Neutrophil (primary cell): ENCODE data around the gene SLC4A1.
A peak's percentile ranks its signal among the peaks of the same experiment; 100 is the strongest.

ENCODE experiments used
- H3K27ac ChIP-seq: fragments of 200-600 bp; sonication (generic); 2 replicates; pipeline ENCODE4 v1.5.1; 2016; ENCODE audit warnings: mild to moderate bottlenecking, moderate library complexity
- H3K27me3 ChIP-seq: fragments of 200-600 bp; sonication (generic); 2 replicates; pipeline ENCODE4 v1.6.0; 2016; ENCODE audit warnings: mild to moderate bottlenecking
- H3K36me3 ChIP-seq: fragments of 200-600 bp; sonication (generic); 2 replicates; pipeline ENCODE4 v1.5.1; 2017
- H3K4me1 ChIP-seq, 2 experiments: fragments of 200-600 bp in 1 of 2; sonication (generic) in 1 of 2; 1 replicate in 1 of 2; 2 replicates in 1 of 2; pipeline versions ENCODE4 v1.5.1 to v1.6.1; 2013 to 2016; ENCODE audit warnings: low read depth in 1 of 2, low read length in 1 of 2, mild to moderate bottlenecking in 1 of 2, moderate library complexity in 1 of 2; ENCODE audit not compliant: control insufficient read depth in 1 of 2, insufficient read depth in 1 of 2
- H3K4me3 ChIP-seq, 2 experiments: fragments of 200-600 bp in 1 of 2; sonication (generic) in 1 of 2; 1 replicate in 1 of 2; 2 replicates in 1 of 2; pipeline ENCODE4 v1.5.1; 2013 to 2016; ENCODE audit warnings: low read depth in 1 of 2, low read length in 1 of 2, mild to moderate bottlenecking in 1 of 2, moderate library complexity in 1 of 2
- H3K9me3 ChIP-seq: fragments of 200-600 bp; sonication (generic); 2 replicates; pipeline ENCODE4 v1.5.1; 2016
- CTCF ChIP-seq: fragments of 200-600 bp; sonication (generic); IDR thresholded peaks from 2 replicates; pipeline ENCODE4 v1.5.1; 2016; ENCODE audit warnings: antibody characterized with exemption

Gene SLC4A1

GRCh38 chr17:44210342-44211192 lies 57.4 kb downstream of the SLC4A1 start:
- peak; percentile 99 for TF ChIP-seq CTCF
- peaks cover 98% of the 10 kb centered on the region for H3K36me3 ChIP-seq
- H3K4me1 ChIP-seq: peaks cover 19% of the 10 kb centered on the region in 2 experiments
- no peaks in the 10 kb centered on the region for H3K27me3 ChIP-seq
- H3K27ac ChIP-seq: peak overlapping the region; percentile 65
- H3K9me3 ChIP-seq: no peaks in the 10 kb centered on the region
- peak overlapping the region in 1 of 2 experiments; percentile 35 for H3K4me3 ChIP-seq

- Histone ChIP-seq H3K4me3 (peak overlapping the region in 1 of 2 experiments; percentile 35), H3K27ac (peak overlapping the region; percentile 65), H3K36me3 (peaks cover 91% of the 10 kb centered on the region), H3K9me3 (no peaks in the 10 kb centered on the region), H3K4me1 (peaks cover 19% of the 10 kb centered on the region in 2 experiments), H3K27me3 (no peaks in the 10 kb centered on the region)
- no peak for TF ChIP-seq CTCF
These were observed 58.1 kb downstream of the SLC4A1 start for GRCh38 chr17:44209786-44210341.

- no peak for TF ChIP-seq CTCF
- Histone ChIP-seq H3K4me1 (peaks cover 32 to 36% of the 10 kb centered on the region in 2 experiments), H3K4me3 (no peak overlapping the region), H3K27me3 (no peaks in the 10 kb centered on the region), H3K36me3 (peaks cover 70% of the 10 kb centered on the region), H3K27ac (no peak overlapping the region), H3K9me3 (no peaks in the 10 kb centered on the region)
These were observed 60.2 kb downstream of the SLC4A1 start for GRCh38 chr17:44207743-44208142.

- Histone ChIP-seq H3K4me1 (peaks cover 32 to 36% of the 10 kb centered on the region in 2 experiments), H3K9me3 (no peaks in the 10 kb centered on the region), H3K27ac (no peak overlapping the region), H3K36me3 (peaks cover 66% of the 10 kb centered on the region), H3K27me3 (no peaks in the 10 kb centered on the region), H3K4me3 (no peak overlapping the region)
- no peak for TF ChIP-seq CTCF
These were observed 60.6 kb downstream of the SLC4A1 start for GRCh38 chr17:44207319-44207718.

GRCh38 chr17:44206825-44207155 lies 61.1 kb downstream of the SLC4A1 start:
- Histone ChIP-seq H3K4me3 (no peak overlapping the region), H3K36me3 (peaks cover 61% of the 10 kb centered on the region), H3K9me3 (no peaks in the 10 kb centered on the region), H3K27me3 (no peaks in the 10 kb centered on the region), H3K4me1 (peaks cover 32 to 36% of the 10 kb centered on the region in 2 experiments), H3K27ac (no peak overlapping the region)
- TF ChIP-seq CTCF: no peak
